K562 (cell line): ENCODE data around the gene PROKR1. TPM values are rescaled to one million over a fixed set of nuclear protein-coding genes. Genes with fewer than 3 reads are reported as not detected.

Experiments
- FOXO4 ChIP-seq: fragments of 450-650 bp; formaldehyde crosslinking; IDR thresholded peaks from 2 replicates; pipeline ENCODE4 v1.4.0; 2020; ENCODE audit warnings: mild to moderate bottlenecking, moderate library complexity
- PRDM10 ChIP-seq: fragments of 450-650 bp; IDR thresholded peaks from 2 replicates; pipeline ENCODE4 v1.6.1; 2018; ENCODE audit not compliant: partially characterized antibody
- RFX1 ChIP-seq: fragments of 450-650 bp; IDR thresholded peaks from 2 replicates; pipeline ENCODE4 v1.6.1; 2016; ENCODE audit warnings: mild to moderate bottlenecking, moderate library complexity
- polyA plus RNA-seq, 8 experiments: library from polyadenylated mRNA; depleted of rRNA in 4 of 8; stranded (reverse) in 5 of 8; unstranded in 3 of 8; fragments of >200 nt; fragmentation: Nextera tagmentation in 2 of 8; fragmentation: Illumina TruSeq in 1 of 8; extraction: Ambion mirVana in 2 of 8; extraction: Trizol in 1 of 8; gene quantifications; 2 replicates each; pipeline versions ENCODE4 v1.2.1 to v1.2.3, GENCODE V29; 2011 to 2014; ENCODE audit warnings: inconsistent platforms in 1 of 8, missing spikeins in 1 of 8
- total RNA-seq, 7 experiments: library from RNA; depleted of rRNA in 6 of 7; stranded (reverse); fragments of >200 nt in 6 of 7; fragmentation: Illumina TruSeq in 2 of 7; extraction: Trizol in 2 of 7; gene quantifications; 2 replicates each; pipeline versions ENCODE4 v1.2.1 to v1.2.3, GENCODE V29; 2011 to 2021; ENCODE audit warnings: low replicate concordance in 1 of 7
- TF ChIP-seq, protein P1 (sequence below), 3 experiments: fragments of 200-800 bp in 1 of 3; fragments of 250-450 bp in 1 of 3; fragments of 450-650 bp in 1 of 3; sonication (Bioruptor Pico) in 1 of 3; sonication (Bioruptor generic) in 1 of 3; formaldehyde crosslinking in 1 of 3; IDR thresholded peaks; 2 replicates each; pipeline versions ENCODE4 v1.6.1 to v1.8.0; 2016 to 2022; ENCODE audit warnings: mild to moderate bottlenecking in 2 of 3, missing genetic modification characterization in 2 of 3, missing compliant biosample characterization in 1 of 3, moderate library complexity in 1 of 3
- TF ChIP-seq, protein P2 (sequence below): fragments of 250-450 bp; sonication (Bioruptor Pico); IDR thresholded peaks from 2 replicates; pipeline ENCODE4 v1.8.0; 2022; ENCODE audit warnings: inconsistent platforms, mild to moderate bottlenecking, moderate library complexity, borderline replicate concordance
- TF ChIP-seq, protein P3 (sequence below), 2 experiments: fragments of 450-650 bp in 1 of 2; IDR thresholded peaks; 2 replicates each; pipeline ENCODE4 v1.6.1; 2011 to 2017; ENCODE audit warnings: low read depth in 2 of 2, antibody characterized with exemption in 1 of 2, borderline replicate concordance in 1 of 2, low read length in 1 of 2, mild to moderate bottlenecking in 1 of 2, mixed read lengths in 1 of 2; ENCODE audit not compliant: control insufficient read depth in 1 of 2
- TF ChIP-seq, protein P4 (sequence below): fragments of 250-450 bp; sonication (Bioruptor Pico); IDR thresholded peaks from 2 replicates; pipeline ENCODE4 v1.8.0; 2022; ENCODE audit warnings: moderate library complexity, mild to moderate bottlenecking, inconsistent platforms

Gene PROKR1
- total and polyA plus RNA-seq, 9 of the 15 experiments (the other 6 are each of a cell fraction or from before 2014, with no cell fraction given) = 0.01 to 0.18 (median 0.09) TPM; not detected in 1

DNA sequence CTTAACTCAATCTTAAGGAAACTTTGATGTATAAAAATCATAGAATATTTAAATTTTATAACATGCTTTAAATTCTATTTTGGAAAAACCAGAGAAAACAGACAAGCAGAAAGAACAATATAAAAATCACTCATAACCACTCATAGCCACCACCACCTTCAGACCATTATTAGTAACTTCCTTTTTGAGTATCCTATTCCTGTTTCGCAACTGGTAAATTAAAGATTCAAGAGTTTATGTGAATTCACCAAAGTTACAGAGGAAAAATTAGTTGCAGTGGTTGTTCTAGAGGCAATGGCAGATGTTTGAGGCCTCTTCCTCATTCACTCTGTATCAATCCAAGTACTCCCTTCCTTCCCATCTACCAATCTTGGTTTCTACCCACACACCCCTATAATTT is 49.3 kb upstream of the PROKR1 start (continued):
- TF ChIP-seq, protein P1, sequence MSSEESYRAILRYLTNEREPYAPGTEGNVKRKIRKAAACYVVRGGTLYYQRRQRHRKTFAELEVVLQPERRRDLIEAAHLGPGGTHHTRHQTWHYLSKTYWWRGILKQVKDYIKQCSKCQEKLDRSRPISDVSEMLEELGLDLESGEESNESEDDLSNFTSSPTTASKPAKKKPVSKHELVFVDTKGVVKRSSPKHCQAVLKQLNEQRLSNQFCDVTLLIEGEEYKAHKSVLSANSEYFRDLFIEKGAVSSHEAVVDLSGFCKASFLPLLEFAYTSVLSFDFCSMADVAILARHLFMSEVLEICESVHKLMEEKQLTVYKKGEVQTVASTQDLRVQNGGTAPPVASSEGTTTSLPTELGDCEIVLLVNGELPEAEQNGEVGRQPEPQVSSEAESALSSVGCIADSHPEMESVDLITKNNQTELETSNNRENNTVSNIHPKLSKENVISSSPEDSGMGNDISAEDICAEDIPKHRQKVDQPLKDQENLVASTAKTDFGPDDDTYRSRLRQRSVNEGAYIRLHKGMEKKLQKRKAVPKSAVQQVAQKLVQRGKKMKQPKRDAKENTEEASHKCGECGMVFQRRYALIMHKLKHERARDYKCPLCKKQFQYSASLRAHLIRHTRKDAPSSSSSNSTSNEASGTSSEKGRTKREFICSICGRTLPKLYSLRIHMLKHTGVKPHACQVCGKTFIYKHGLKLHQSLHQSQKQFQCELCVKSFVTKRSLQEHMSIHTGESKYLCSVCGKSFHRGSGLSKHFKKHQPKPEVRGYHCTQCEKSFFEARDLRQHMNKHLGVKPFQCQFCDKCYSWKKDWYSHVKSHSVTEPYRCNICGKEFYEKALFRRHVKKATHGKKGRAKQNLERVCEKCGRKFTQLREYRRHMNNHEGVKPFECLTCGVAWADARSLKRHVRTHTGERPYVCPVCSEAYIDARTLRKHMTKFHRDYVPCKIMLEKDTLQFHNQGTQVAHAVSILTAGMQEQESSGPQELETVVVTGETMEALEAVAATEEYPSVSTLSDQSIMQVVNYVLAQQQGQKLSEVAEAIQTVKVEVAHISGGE (CRISPR knock-in tag; IDR thresholded peaks at IDR 0.05) = no peak
- TF ChIP-seq PRDM10 (peak; percentile 24), FOXO4 (CRISPR knock-in tag) (no peak), RFX1 (no peak)
- TF ChIP-seq, protein P2, sequence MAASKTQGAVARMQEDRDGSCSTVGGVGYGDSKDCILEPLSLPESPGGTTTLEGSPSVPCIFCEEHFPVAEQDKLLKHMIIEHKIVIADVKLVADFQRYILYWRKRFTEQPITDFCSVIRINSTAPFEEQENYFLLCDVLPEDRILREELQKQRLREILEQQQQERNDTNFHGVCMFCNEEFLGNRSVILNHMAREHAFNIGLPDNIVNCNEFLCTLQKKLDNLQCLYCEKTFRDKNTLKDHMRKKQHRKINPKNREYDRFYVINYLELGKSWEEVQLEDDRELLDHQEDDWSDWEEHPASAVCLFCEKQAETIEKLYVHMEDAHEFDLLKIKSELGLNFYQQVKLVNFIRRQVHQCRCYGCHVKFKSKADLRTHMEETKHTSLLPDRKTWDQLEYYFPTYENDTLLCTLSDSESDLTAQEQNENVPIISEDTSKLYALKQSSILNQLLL (CRISPR knock-in tag) = no peak
- TF ChIP-seq, protein P3, sequence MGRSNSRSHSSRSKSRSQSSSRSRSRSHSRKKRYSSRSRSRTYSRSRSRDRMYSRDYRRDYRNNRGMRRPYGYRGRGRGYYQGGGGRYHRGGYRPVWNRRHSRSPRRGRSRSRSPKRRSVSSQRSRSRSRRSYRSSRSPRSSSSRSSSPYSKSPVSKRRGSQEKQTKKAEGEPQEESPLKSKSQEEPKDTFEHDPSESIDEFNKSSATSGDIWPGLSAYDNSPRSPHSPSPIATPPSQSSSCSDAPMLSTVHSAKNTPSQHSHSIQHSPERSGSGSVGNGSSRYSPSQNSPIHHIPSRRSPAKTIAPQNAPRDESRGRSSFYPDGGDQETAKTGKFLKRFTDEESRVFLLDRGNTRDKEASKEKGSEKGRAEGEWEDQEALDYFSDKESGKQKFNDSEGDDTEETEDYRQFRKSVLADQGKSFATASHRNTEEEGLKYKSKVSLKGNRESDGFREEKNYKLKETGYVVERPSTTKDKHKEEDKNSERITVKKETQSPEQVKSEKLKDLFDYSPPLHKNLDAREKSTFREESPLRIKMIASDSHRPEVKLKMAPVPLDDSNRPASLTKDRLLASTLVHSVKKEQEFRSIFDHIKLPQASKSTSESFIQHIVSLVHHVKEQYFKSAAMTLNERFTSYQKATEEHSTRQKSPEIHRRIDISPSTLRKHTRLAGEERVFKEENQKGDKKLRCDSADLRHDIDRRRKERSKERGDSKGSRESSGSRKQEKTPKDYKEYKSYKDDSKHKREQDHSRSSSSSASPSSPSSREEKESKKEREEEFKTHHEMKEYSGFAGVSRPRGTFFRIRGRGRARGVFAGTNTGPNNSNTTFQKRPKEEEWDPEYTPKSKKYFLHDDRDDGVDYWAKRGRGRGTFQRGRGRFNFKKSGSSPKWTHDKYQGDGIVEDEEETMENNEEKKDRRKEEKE (IDR thresholded peaks at IDR 0.05; ENCODE audit: borderline replicate concordance in 1 of 2, control insufficient read depth in 1 of 2, low read depth in 2 of 2, low read length in 1 of 2) = no peak
- TF ChIP-seq, protein P4, sequence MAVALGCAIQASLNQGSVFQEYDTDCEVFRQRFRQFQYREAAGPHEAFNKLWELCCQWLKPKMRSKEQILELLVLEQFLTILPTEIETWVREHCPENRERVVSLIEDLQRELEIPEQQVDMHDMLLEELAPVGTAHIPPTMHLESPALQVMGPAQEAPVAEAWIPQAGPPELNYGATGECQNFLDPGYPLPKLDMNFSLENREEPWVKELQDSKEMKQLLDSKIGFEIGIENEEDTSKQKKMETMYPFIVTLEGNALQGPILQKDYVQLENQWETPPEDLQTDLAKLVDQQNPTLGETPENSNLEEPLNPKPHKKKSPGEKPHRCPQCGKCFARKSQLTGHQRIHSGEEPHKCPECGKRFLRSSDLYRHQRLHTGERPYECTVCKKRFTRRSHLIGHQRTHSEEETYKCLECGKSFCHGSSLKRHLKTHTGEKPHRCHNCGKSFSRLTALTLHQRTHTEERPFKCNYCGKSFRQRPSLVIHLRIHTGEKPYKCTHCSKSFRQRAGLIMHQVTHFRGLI (CRISPR knock-in tag) = no peak
